Liver (tissue), 9 donors: ENCODE results near the gene HEG1. TPM values are rescaled to one million over a fixed set of nuclear protein-coding genes. Genes with fewer than 3 reads are reported as not detected.

Experiments
- DNase-seq: peaks from one replicate; pipeline ENCODE4 v3.0.0-alpha.2; 2017; ENCODE audit warnings: low spot score
- H3K27ac ChIP-seq, 2 donors: one replicate each; pipeline ENCODE4 v1.7.0; 2013; ENCODE audit warnings: inconsistent platforms in 2 of 2, low read length in 2 of 2, control low read depth in 1 of 2, low read depth in 1 of 2, mild to moderate bottlenecking in 1 of 2
- H3K27me3 ChIP-seq, 4 donors: one replicate each; pipeline versions ENCODE4 v1.6.1 to v1.7.0; 2013; ENCODE audit warnings: low read length in 3 of 4, inconsistent platforms in 1 of 4, mild to moderate bottlenecking in 1 of 4, moderate library complexity in 1 of 4; ENCODE audit not compliant: control insufficient read depth in 4 of 4, insufficient read depth in 4 of 4
- H3K36me3 ChIP-seq, 4 donors: one replicate each; pipeline versions ENCODE4 v1.6.1 to v1.7.0; 2013; ENCODE audit warnings: low read length in 3 of 4, mild to moderate bottlenecking in 3 of 4, low read depth in 1 of 4, moderate library complexity in 1 of 4; ENCODE audit not compliant: control insufficient read depth in 4 of 4, insufficient read depth in 3 of 4
- H3K4me1 ChIP-seq, 4 donors: one replicate each; pipeline versions ENCODE4 v1.6.1 to v1.7.0; 2013; ENCODE audit warnings: low read length in 3 of 4, mild to moderate bottlenecking in 3 of 4, moderate library complexity in 1 of 4; ENCODE audit not compliant: control insufficient read depth in 4 of 4, insufficient read depth in 4 of 4
- H3K4me3 ChIP-seq, 3 donors: one replicate each; pipeline versions ENCODE4 v1.6.1 to v1.7.0; 2013; ENCODE audit warnings: low read length in 3 of 3, control low read depth in 1 of 3, low read depth in 1 of 3, mild to moderate bottlenecking in 1 of 3
- H3K9ac ChIP-seq, 2 donors: one replicate each; pipeline ENCODE4 v1.7.0; 2013; ENCODE audit warnings: low read length in 2 of 2, mild to moderate bottlenecking in 2 of 2, moderate library complexity in 2 of 2, control low read depth in 1 of 2, low read depth in 1 of 2
- H3K9me3 ChIP-seq, 4 donors: one replicate each; pipeline versions ENCODE4 v1.6.1 to v1.7.0; 2013; ENCODE audit warnings: low read length in 3 of 4; ENCODE audit not compliant: control insufficient read depth in 4 of 4
- EGR1 ChIP-seq, 2 donors: IDR thresholded peaks; 2 replicates each; pipeline ENCODE4 v1.6.1; 2016 to 2018; ENCODE audit warnings: antibody characterized with exemption in 2 of 2, low read depth in 2 of 2
- FOXA1 ChIP-seq: IDR thresholded peaks from 2 replicates; pipeline ENCODE4 v1.6.1; 2016; ENCODE audit warnings: antibody characterized with exemption
- FOXA2 ChIP-seq: IDR thresholded peaks from 2 replicates; pipeline ENCODE4 v1.6.1; 2016; ENCODE audit warnings: antibody characterized with exemption
- HNF4A ChIP-seq, 2 donors: conservative IDR thresholded peaks; 2 replicates each; pipeline ENCODE4 v1.6.1; 2016; ENCODE audit warnings: antibody characterized with exemption in 2 of 2, mild to moderate bottlenecking in 2 of 2
- JUND ChIP-seq, 2 donors: IDR thresholded peaks; 2 replicates each; pipeline ENCODE4 v1.6.1; 2016; ENCODE audit warnings: antibody characterized with exemption in 2 of 2
- NR2F2 ChIP-seq: IDR thresholded peaks from 2 replicates; pipeline ENCODE4 v1.6.1; 2016; ENCODE audit warnings: antibody characterized with exemption
- RXRA ChIP-seq, 2 donors: IDR thresholded peaks; 2 replicates each; pipeline ENCODE4 v1.6.1; 2017 to 2018; ENCODE audit warnings: antibody characterized with exemption in 2 of 2, mild to moderate bottlenecking in 1 of 2
- SP1 ChIP-seq: IDR thresholded peaks from 2 replicates; pipeline ENCODE4 v1.6.1; 2018; ENCODE audit warnings: antibody characterized with exemption, mild to moderate bottlenecking
- TAF1 ChIP-seq: conservative IDR thresholded peaks from 2 replicates; pipeline ENCODE4 v1.6.1; 2016; ENCODE audit warnings: antibody characterized with exemption, mild to moderate bottlenecking
- YY1 ChIP-seq: IDR thresholded peaks from 2 replicates; pipeline ENCODE4 v1.6.1; 2016; ENCODE audit warnings: antibody characterized with exemption, mild to moderate bottlenecking
- WGBS: extraction: QIAGEN DNeasy Blood & Tissue Kit; methylation state at CpG from one replicate; pipeline ENCODE4 v1.1.7; 2013; 5-methylcytosine and 5-hydroxymethylcytosine counted together
- polyA plus RNA-seq, 2 donors: library from polyadenylated mRNA; stranded (reverse) in 1 of 2; unstranded in 1 of 2; fragments of 200-250 nt in 1 of 2; fragments of >200 nt in 1 of 2; fragmentation: Nextera tagmentation in 1 of 2; extraction: Ambion mirVana in 1 of 2; gene quantifications; one replicate each; pipeline versions ENCODE4 v1.2.1 to v1.2.3, GENCODE V29; 2013 to 2015
- total RNA-seq, 2 donors: library from RNA; depleted of rRNA; stranded (reverse); fragments of >200 nt; gene quantifications; one replicate each; pipeline ENCODE4 v1.2.3, GENCODE V29; 2014
- TF ChIP-seq, protein P1 (sequence below): IDR thresholded peaks from 2 replicates; pipeline ENCODE4 v1.6.1; 2016; ENCODE audit warnings: antibody characterized with exemption
- TF ChIP-seq, protein P2 (sequence below): IDR thresholded peaks from 2 replicates; pipeline ENCODE4 v1.6.1; 2016; ENCODE audit warnings: antibody characterized with exemption
- TF ChIP-seq, protein P3 (sequence below): fragments of 150-350 bp; IDR thresholded peaks from 2 replicates; pipeline ENCODE4 v1.5.1; 2017; ENCODE audit warnings: improper control_type of control experiment, low read depth, low read length; ENCODE audit not compliant: missing input control
- TF ChIP-seq, protein P4 (sequence below): IDR thresholded peaks from 2 replicates; pipeline ENCODE4 v1.6.1; 2016; ENCODE audit warnings: antibody characterized with exemption, mild to moderate bottlenecking
- donor health status: healthy.
- donor health status: healthy.
- donor health status: healthy.
- donor health status: healthy.
- donor health status: healthy.

HEG1 gene
- total and polyA plus RNA-seq, 4 donors: 1.4 to 16.0 (median 5.3) TPM

DNA sequence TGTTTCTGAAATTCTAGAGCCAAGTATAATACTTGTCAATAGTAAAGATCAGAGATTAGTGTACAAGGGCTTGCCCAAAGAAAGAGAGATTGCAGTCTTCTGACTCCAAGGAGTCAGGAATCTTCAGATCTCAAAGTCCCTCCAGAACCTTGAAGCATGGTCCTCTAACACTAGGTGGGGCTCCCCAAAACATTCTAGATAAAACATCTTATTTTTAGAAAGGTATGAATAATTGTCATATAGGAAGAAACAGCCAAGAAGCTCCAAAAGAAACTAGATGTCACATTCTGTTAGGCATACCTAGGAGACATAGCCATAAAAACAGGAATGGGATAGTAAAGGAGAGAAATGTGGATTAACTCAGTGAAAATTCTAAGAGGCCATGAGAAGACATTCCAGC lies 132.0 kb downstream of the HEG1 start:
- Histone ChIP-seq H3K9me3 (no peaks in the 10 kb centered on the region), H3K4me1 (peaks cover 0 to 12% (median 0%) of the 10 kb centered on the region in 4 donors), H3K4me3 (no peak overlapping the region), H3K36me3 (no peaks in the 10 kb centered on the region), H3K9ac (no peak overlapping the region), H3K27me3 (no peaks in the 10 kb centered on the region), H3K27ac (no peak overlapping the region)
- DNase-seq: no peak
- no peak for TF ChIP-seq HNF4A (conservative IDR thresholded peaks at IDR 0.05)
- no peak for TF ChIP-seq FOXA1
- no peak for TF ChIP-seq TAF1
- TF ChIP-seq JUND (IDR thresholded peaks at IDR 0.05): no peak
- TF ChIP-seq SP1: no peak
- no peak for TF ChIP-seq FOXA2
- TF ChIP-seq, protein P1, sequence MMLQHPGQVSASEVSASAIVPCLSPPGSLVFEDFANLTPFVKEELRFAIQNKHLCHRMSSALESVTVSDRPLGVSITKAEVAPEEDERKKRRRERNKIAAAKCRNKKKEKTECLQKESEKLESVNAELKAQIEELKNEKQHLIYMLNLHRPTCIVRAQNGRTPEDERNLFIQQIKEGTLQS: no peak
- TF ChIP-seq, protein P2, sequence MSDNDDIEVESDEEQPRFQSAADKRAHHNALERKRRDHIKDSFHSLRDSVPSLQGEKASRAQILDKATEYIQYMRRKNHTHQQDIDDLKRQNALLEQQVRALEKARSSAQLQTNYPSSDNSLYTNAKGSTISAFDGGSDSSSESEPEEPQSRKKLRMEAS: no peak
- no peak for TF ChIP-seq RXRA (IDR thresholded peaks at IDR 0.05)
- TF ChIP-seq, protein P3, sequence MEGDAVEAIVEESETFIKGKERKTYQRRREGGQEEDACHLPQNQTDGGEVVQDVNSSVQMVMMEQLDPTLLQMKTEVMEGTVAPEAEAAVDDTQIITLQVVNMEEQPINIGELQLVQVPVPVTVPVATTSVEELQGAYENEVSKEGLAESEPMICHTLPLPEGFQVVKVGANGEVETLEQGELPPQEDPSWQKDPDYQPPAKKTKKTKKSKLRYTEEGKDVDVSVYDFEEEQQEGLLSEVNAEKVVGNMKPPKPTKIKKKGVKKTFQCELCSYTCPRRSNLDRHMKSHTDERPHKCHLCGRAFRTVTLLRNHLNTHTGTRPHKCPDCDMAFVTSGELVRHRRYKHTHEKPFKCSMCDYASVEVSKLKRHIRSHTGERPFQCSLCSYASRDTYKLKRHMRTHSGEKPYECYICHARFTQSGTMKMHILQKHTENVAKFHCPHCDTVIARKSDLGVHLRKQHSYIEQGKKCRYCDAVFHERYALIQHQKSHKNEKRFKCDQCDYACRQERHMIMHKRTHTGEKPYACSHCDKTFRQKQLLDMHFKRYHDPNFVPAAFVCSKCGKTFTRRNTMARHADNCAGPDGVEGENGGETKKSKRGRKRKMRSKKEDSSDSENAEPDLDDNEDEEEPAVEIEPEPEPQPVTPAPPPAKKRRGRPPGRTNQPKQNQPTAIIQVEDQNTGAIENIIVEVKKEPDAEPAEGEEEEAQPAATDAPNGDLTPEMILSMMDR: no peak
- no peak for TF ChIP-seq EGR1 (IDR thresholded peaks at IDR 0.05; ENCODE audit: low read depth in 2 of 2)
- TF ChIP-seq, protein P4, sequence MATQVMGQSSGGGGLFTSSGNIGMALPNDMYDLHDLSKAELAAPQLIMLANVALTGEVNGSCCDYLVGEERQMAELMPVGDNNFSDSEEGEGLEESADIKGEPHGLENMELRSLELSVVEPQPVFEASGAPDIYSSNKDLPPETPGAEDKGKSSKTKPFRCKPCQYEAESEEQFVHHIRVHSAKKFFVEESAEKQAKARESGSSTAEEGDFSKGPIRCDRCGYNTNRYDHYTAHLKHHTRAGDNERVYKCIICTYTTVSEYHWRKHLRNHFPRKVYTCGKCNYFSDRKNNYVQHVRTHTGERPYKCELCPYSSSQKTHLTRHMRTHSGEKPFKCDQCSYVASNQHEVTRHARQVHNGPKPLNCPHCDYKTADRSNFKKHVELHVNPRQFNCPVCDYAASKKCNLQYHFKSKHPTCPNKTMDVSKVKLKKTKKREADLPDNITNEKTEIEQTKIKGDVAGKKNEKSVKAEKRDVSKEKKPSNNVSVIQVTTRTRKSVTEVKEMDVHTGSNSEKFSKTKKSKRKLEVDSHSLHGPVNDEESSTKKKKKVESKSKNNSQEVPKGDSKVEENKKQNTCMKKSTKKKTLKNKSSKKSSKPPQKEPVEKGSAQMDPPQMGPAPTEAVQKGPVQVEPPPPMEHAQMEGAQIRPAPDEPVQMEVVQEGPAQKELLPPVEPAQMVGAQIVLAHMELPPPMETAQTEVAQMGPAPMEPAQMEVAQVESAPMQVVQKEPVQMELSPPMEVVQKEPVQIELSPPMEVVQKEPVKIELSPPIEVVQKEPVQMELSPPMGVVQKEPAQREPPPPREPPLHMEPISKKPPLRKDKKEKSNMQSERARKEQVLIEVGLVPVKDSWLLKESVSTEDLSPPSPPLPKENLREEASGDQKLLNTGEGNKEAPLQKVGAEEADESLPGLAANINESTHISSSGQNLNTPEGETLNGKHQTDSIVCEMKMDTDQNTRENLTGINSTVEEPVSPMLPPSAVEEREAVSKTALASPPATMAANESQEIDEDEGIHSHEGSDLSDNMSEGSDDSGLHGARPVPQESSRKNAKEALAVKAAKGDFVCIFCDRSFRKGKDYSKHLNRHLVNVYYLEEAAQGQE: no peak
- TF ChIP-seq NR2F2: no peak

DNA sequence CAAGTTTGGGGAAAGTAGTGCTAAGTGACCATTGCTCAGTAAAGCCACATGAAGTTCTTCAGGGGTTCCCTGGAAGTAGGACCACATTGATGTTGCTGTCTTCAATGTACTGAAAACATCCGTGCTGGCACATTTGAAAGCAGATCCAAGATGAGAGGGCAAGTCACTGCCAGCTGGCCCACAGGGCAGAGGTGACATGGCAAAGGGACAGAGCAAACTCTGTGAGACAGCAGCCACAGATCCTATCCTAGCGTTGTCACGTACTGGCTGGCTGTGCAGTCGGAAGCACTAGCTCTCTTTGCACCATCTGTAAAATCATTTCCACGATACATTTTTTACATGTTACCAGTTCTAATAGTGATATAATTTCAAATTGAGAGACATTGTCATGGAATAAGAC lies 135.1 kb downstream of the HEG1 start:
- peaks cover 0 to 8% (median 0%) of the 10 kb centered on the region in 4 donors for H3K4me1 ChIP-seq
- WGBS: 43% methylated on average over 5 of the region's 5 CpGs
- TF ChIP-seq SP1 (peak; percentile 12), HNF4A (conservative IDR thresholded peaks at IDR 0.05) (peak; percentile 57 to 66), YY1 (peak; percentile 31), RXRA (IDR thresholded peaks at IDR 0.05) (peak in 1 of 2 donors; percentile 39)
- TF ChIP-seq, protein P1: no peak
- H3K27ac ChIP-seq: no peak overlapping the region
- no peak overlapping the region for H3K9ac ChIP-seq
- no peak overlapping the region for H3K4me3 ChIP-seq
- DNase-seq: no peak
- H3K27me3 ChIP-seq: no peaks in the 10 kb centered on the region
- no peaks in the 10 kb centered on the region for H3K9me3 ChIP-seq
- no peaks in the 10 kb centered on the region for H3K36me3 ChIP-seq
